Endothelial cell of umbilical vein (primary cell): ENCODE data around the gene BBX. TPM values are rescaled to one million over a fixed set of nuclear protein-coding genes. Genes with fewer than 3 reads are reported as not detected.

Source experiments
- BruUV-seq: library from RNA; stranded (reverse); fragments of 400-500 nt; replicated peaks from 2 replicates; lab custom pipeline; 2021; lab: Mats Ljungman, UMichigan
- CTCF ChIA-PET: fragments of 300-600, 350-600 bp; sonication (Branson Sonifier 250); formaldehyde crosslinking; loops from one replicate; lab custom pipeline; 2021; ENCODE audit warnings: antibody characterized with exemption, inconsistent platforms; lab: Charles Lee
- POLR2A ChIA-PET: fragments of 300-600, 350-600 bp; sonication (Branson Sonifier 250); formaldehyde crosslinking; loops from one replicate; lab custom pipeline; 2021; ENCODE audit warnings: antibody characterized with exemption, inconsistent platforms; lab: Charles Lee
- DNase-seq: peaks from one replicate; pipeline ENCODE4 v3.0.0-alpha.2; 2011; ENCODE audit warnings: low read depth, low spot score
- FAIRE-seq: peaks from 2 replicates; lab custom pipeline; 2011; peaks lifted over from hg19 to GRCh38; lab: Jason Lieb, UNC
- H2AFZ ChIP-seq: 2 replicates; pipeline ENCODE4 v1.6.0; 2012; ENCODE audit warnings: low read depth, low read length, control low read depth, inconsistent platforms
- H3K27ac ChIP-seq: 2 replicates; pipeline ENCODE4 v1.5.1; 2011; ENCODE audit warnings: low read depth, mild to moderate bottlenecking, control low read depth, low read length, moderate library complexity; ENCODE audit not compliant: insufficient read depth
- H3K27me3 ChIP-seq, 2 experiments: 2 replicates each; pipeline versions ENCODE4 v1.6.0 to v1.6.1; 2011; ENCODE audit warnings: low read length in 2 of 2, mixed read lengths in 1 of 2; ENCODE audit not compliant: control insufficient read depth in 2 of 2, insufficient read depth in 2 of 2
- H3K36me3 ChIP-seq, 2 experiments: 2 replicates in 1 of 2; 3 replicates in 1 of 2; pipeline ENCODE4 v1.5.1; 2011; ENCODE audit warnings: low read length in 2 of 2, mild to moderate bottlenecking in 1 of 2, moderate library complexity in 1 of 2; ENCODE audit not compliant: control insufficient read depth in 2 of 2, insufficient read depth in 2 of 2; ENCODE audit errors: extremely low read depth in 1 of 2
- H3K4me1 ChIP-seq: 3 replicates; pipeline ENCODE4 v1.5.1; 2011; ENCODE audit warnings: mild to moderate bottlenecking, low read length; ENCODE audit not compliant: control insufficient read depth, insufficient read depth; ENCODE audit errors: extremely low read depth
- H3K4me2 ChIP-seq: 2 replicates; pipeline ENCODE4 v1.6.1; 2011; ENCODE audit warnings: low read length, control low read depth, mixed read lengths; ENCODE audit not compliant: insufficient read depth
- H3K4me3 ChIP-seq, 3 experiments: fragments of 200-600 bp in 1 of 3; sonication (generic), shearing (Covaris generic) in 1 of 3; replicated peaks in 1 of 3; 2 replicates each; pipeline ENCODE4 v1.5.1; 2011 to 2016; ENCODE audit warnings: control low read depth in 3 of 3, low read length in 3 of 3, mild to moderate bottlenecking in 2 of 3, inconsistent platforms in 1 of 3, low read depth in 1 of 3, moderate library complexity in 1 of 3; ENCODE audit not compliant: insufficient read depth in 1 of 3
- H3K79me2 ChIP-seq: 2 replicates; pipeline ENCODE4 v1.6.0; 2012; ENCODE audit warnings: low read length, inconsistent platforms; ENCODE audit not compliant: control insufficient read depth, insufficient read depth
- H3K9ac ChIP-seq: replicated peaks from 2 replicates; pipeline ENCODE3; 2011; ENCODE audit warnings: low read length, control low read depth; ENCODE audit not compliant: insufficient read depth; ENCODE audit errors: extremely low read depth
- H3K9me1 ChIP-seq: replicated peaks from 3 replicates; pipeline ENCODE4 v1.6.0; 2011; ENCODE audit warnings: mild to moderate bottlenecking, low read length; ENCODE audit not compliant: control insufficient read depth, insufficient read depth; ENCODE audit errors: extremely low read depth
- H3K9me3 ChIP-seq: replicated peaks from 2 replicates; pipeline ENCODE4 v1.5.1; 2012; ENCODE audit warnings: low read length, inconsistent platforms; ENCODE audit not compliant: control insufficient read depth, insufficient read depth
- H4K20me1 ChIP-seq: replicated peaks from 2 replicates; pipeline ENCODE3; 2011; ENCODE audit warnings: mild to moderate bottlenecking, low read length; ENCODE audit not compliant: control insufficient read depth, insufficient read depth; ENCODE audit errors: extremely low read depth
- CTCF ChIP-seq, 2 donors: IDR thresholded peaks; 1 replicate in 1 of 2; 2 replicates in 1 of 2; pipeline ENCODE4 v1.5.1; 2011; ENCODE audit warnings: low read length in 2 of 2, mild to moderate bottlenecking in 2 of 2, moderate library complexity in 2 of 2, control low read depth in 1 of 2, inconsistent platforms in 1 of 2, low read depth in 1 of 2; ENCODE audit not compliant: insufficient read depth in 1 of 2; ENCODE audit errors: extremely low read depth in 1 of 2
- EZH2 ChIP-seq: IDR thresholded peaks from 2 replicates; pipeline ENCODE4 v1.6.1; 2012; ENCODE audit warnings: borderline replicate concordance, low read depth, mild to moderate bottlenecking, moderate library complexity, low read length, inconsistent platforms; ENCODE audit not compliant: severe bottlenecking
- FOS ChIP-seq: IDR thresholded peaks from 2 replicates; pipeline ENCODE4 v1.6.1; 2011; ENCODE audit warnings: mild to moderate bottlenecking, low read length, moderate library complexity, borderline replicate concordance; ENCODE audit not compliant: insufficient read depth
- GATA2 ChIP-seq: IDR thresholded peaks from 2 replicates; pipeline ENCODE4 v1.7.0; 2011; ENCODE audit warnings: low read depth, mild to moderate bottlenecking, moderate library complexity, mixed read lengths, low read length; ENCODE audit not compliant: insufficient read length, insufficient read depth
- JUN ChIP-seq: IDR thresholded peaks from 2 replicates; pipeline ENCODE4 v1.6.1; 2011; ENCODE audit warnings: borderline replicate concordance, low read depth; ENCODE audit not compliant: insufficient read length, insufficient read depth
- MYC ChIP-seq: IDR thresholded peaks from one replicate; pipeline ENCODE4 v1.6.1; 2011; ENCODE audit warnings: mild to moderate bottlenecking, low read depth, low read length
- POLR2A ChIP-seq: IDR thresholded peaks from 2 replicates; pipeline ENCODE4 v1.6.1; 2012; ENCODE audit warnings: low read depth, mild to moderate bottlenecking, control low read depth, low read length
- POLR2AphosphoS5 ChIP-seq: IDR thresholded peaks from 2 replicates; pipeline ENCODE4 v1.6.1; 2012; ENCODE audit warnings: low read depth, mild to moderate bottlenecking, control low read depth, low read length, moderate library complexity; ENCODE audit not compliant: insufficient read depth
- dilution Hi-C: fragments of 300-500 bp; cut with MboI; formaldehyde crosslinking; loops from one replicate; pipeline ENCODE4 v1.15.0; 2019; ENCODE audit warnings: low sequenced_read_pairs; ENCODE audit not compliant: extremely low pct_ligation_motif_present
- intact Hi-C: fragments of 100-400 bp; cut with micrococcal nuclease; formaldehyde crosslinking; loops from one replicate; pipeline ENCODE4 v1.10.0; 2022
- polyA plus RNA-seq, 4 experiments: library from polyadenylated mRNA; depleted of rRNA in 3 of 4; stranded (reverse) in 3 of 4; unstranded in 1 of 4; fragments of >200 nt; gene quantifications; 2 replicates each; pipeline versions ENCODE4 v1.2.1 to v1.2.3, GENCODE V29; 2011 to 2012; ENCODE audit warnings: missing spikeins in 1 of 4
- total RNA-seq: library from RNA; stranded (reverse); gene quantifications from 2 replicates; pipeline ENCODE4 v1.2.3, GENCODE V29; 2021
- TF ChIP-seq, protein P1 (sequence below): IDR thresholded peaks from 2 replicates; pipeline ENCODE4 v1.6.1; 2011; ENCODE audit not compliant: insufficient read depth, insufficient read length

BBX gene
- total and polyA plus RNA-seq, 2 donors (not counting 3 experiments of a cell fraction or from before 2014, with no cell fraction given), result 21.4 to 43.4 TPM

GRCh38 chr3:107665351-107665750, 142.6 kb downstream of the BBX start:
- H3K79me2 ChIP-seq, result no peaks in the 10 kb centered on the region
- no TSS peak for BruUV-seq
- H3K36me3 ChIP-seq, result no peaks in the 10 kb centered on the region
- H3K4me2 ChIP-seq, result no peak overlapping the region
- peaks cover 33% of the 10 kb centered on the region for H3K4me1 ChIP-seq
- no peak for FAIRE-seq
- peak; percentile 48 for DNase-seq
- ChIA-PET CTCF (interaction anchor here (0.8 to 7.6 kb wide), 6 partner anchors 10 to 91 kb away, joined by 3 to 169 read pairs (median 8); no protein-coding TSS in a partner anchor), POLR2A (no interaction called here)
- no peaks in the 10 kb centered on the region for H4K20me1 ChIP-seq
- intact Hi-C loops (loop anchor here (10.0 kb wide), 1 partner anchor 231 kb away; no protein-coding TSS in a partner anchor), dilution Hi-C loops (no loop called here)
- no peaks in the 10 kb centered on the region for H3K9me1 ChIP-seq
- TF ChIP-seq, protein P1, sequence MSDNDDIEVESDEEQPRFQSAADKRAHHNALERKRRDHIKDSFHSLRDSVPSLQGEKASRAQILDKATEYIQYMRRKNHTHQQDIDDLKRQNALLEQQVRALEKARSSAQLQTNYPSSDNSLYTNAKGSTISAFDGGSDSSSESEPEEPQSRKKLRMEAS, result no peak
- TF ChIP-seq CTCF (IDR thresholded peaks at IDR 0.05; ENCODE audit: extremely low read depth in 1 of 2, insufficient read depth in 1 of 2, low read depth in 1 of 2, low read length in 2 of 2) (no peak), MYC (no peak), POLR2AphosphoS5 (no peak), FOS (no peak), JUN (no peak), POLR2A (no peak), EZH2 (no peak), GATA2 (no peak)
- no peak overlapping the region for H3K4me3 ChIP-seq
- no peak overlapping the region for H3K27ac ChIP-seq
- no peak overlapping the region for H3K9ac ChIP-seq
- no peak overlapping the region for H2AFZ ChIP-seq
- no peaks in the 10 kb centered on the region for H3K9me3 ChIP-seq
- no peaks in the 10 kb centered on the region for H3K27me3 ChIP-seq
